ENCODE results near the gene TMPRSS13. TPM values are rescaled to one million over a fixed set of nuclear protein-coding genes. Genes with fewer than 3 reads are reported as not detected.

The TMPRSS13 gene
- total and polyA plus RNA-seq, 10 donors = 0.95 to 2.2 (median 1.6) TPM

- peak; percentile 65 for DNase-seq
- no peak overlapping the region for H3K27ac ChIP-seq
- H3K4me3 ChIP-seq = no peak overlapping the region
- WGBS, 5 donors = 83 to 88% (median 85%) methylated on average over 15 to 17 of the region's 17 CpGs
- H3K9me3 ChIP-seq = no peaks in the 10 kb centered on the region
- no peaks in the 10 kb centered on the region for H3K27me3 ChIP-seq (replicated peaks in 1 of 7)
- intact Hi-C loops (cut with DNase I; ENCODE audit: low total_unique reads) = no loop called here
- TF ChIP-seq POLR2AphosphoS5 (IDR thresholded peaks at IDR 0.05) = no peak
- H3K4me1 ChIP-seq = peaks cover 0 to 41% (median 14%) of the 10 kb centered on the region in 6 donors
- no peaks in the 10 kb centered on the region for H3K36me3 ChIP-seq
Observed at GRCh38 chr11:117908109-117908895, 20.9 kb downstream of the TMPRSS13 start.

- Histone ChIP-seq H3K9me3 (no peaks in the 10 kb centered on the region), H3K27me3 (replicated peaks in 1 of 7) (no peaks in the 10 kb centered on the region), H3K4me3 (no peak overlapping the region), H3K27ac (peak overlapping the region in 5 of 8 donors; percentile 43 to 72 (median 65)), H3K4me1 (peaks cover 0 to 41% (median 14%) of the 10 kb centered on the region in 6 donors), H3K36me3 (no peaks in the 10 kb centered on the region)
- intact Hi-C loops (cut with DNase I; ENCODE audit: low total_unique reads) = no loop called here
- TF ChIP-seq CTCF (IDR thresholded peaks at IDR 0.05 in 8 of 11, conservative IDR thresholded peaks at IDR 0.05 in 3 of 11) (no peak), POLR2A (IDR thresholded peaks at IDR 0.05) (no peak), POLR2AphosphoS5 (IDR thresholded peaks at IDR 0.05) (peak; percentile 37 to 67 (median 53))
- peak; percentile 85 for DNase-seq
- WGBS, 5 donors = 32 to 44% (median 37%) methylated on average over 24 of the region's 24 CpGs
Observed at GRCh38 chr11:117907276-117908108, 21.7 kb downstream of the TMPRSS13 start.

GRCh38 chr11:117906710-117907109 lies 22.5 kb downstream of the TMPRSS13 start:
- H3K4me1 ChIP-seq = peaks cover 0 to 41% (median 14%) of the 10 kb centered on the region in 6 donors
- no peak overlapping the region for H3K27ac ChIP-seq
- WGBS, 5 donors = 76 to 85% (median 79%) methylated on average over 4 of the region's 4 CpGs
- TF ChIP-seq CTCF (IDR thresholded peaks at IDR 0.05 in 8 of 11, conservative IDR thresholded peaks at IDR 0.05 in 3 of 11) (no peak), POLR2AphosphoS5 (IDR thresholded peaks at IDR 0.05) (no peak), POLR2A (IDR thresholded peaks at IDR 0.05) (no peak)
- no peak overlapping the region for H3K4me3 ChIP-seq
- no peaks in the 10 kb centered on the region for H3K9me3 ChIP-seq
- no peak for DNase-seq
- H3K27me3 ChIP-seq (replicated peaks in 1 of 7) = no peaks in the 10 kb centered on the region
- no peaks in the 10 kb centered on the region for H3K36me3 ChIP-seq
- intact Hi-C loops (cut with DNase I; ENCODE audit: low total_unique reads) = no loop called here

- intact Hi-C loops (cut with DNase I; ENCODE audit: low total_unique reads) = no loop called here
- WGBS, 5 donors = 89 to 100% (median 92%) methylated on average over 2 of the region's 2 CpGs
- H3K4me1 ChIP-seq = peaks cover 0 to 43% (median 15%) of the 10 kb centered on the region in 6 donors
- H3K36me3 ChIP-seq = no peaks in the 10 kb centered on the region
- H3K27ac ChIP-seq = no peak overlapping the region
- H3K4me3 ChIP-seq = no peak overlapping the region
- H3K9me3 ChIP-seq = no peaks in the 10 kb centered on the region
- H3K27me3 ChIP-seq (replicated peaks in 1 of 7) = no peaks in the 10 kb centered on the region
- no peak for DNase-seq
- TF ChIP-seq CTCF (IDR thresholded peaks at IDR 0.05 in 8 of 11, conservative IDR thresholded peaks at IDR 0.05 in 3 of 11) (no peak), POLR2A (IDR thresholded peaks at IDR 0.05) (no peak), POLR2AphosphoS5 (IDR thresholded peaks at IDR 0.05) (no peak)
Observed at GRCh38 chr11:117906126-117906525, 23.1 kb downstream of the TMPRSS13 start.

Data from spleen (tissue), 11 donors.